Right ventricle myocardium inferior (tissue), 1 donor: ENCODE measurements around the gene ANTXR2. TPM values are rescaled to one million over a fixed set of nuclear protein-coding genes. Genes with fewer than 3 reads are reported as not detected.

Source experiments
- ATAC-seq: fragments of 200-7000 bp; cut with Tn5 transposase; one replicate; pipeline ENCODE4 v1.9.1; 2020; ENCODE audit warnings: mild to moderate bottlenecking, moderate library complexity
- DNase-seq: peaks from one replicate; pipeline ENCODE4 v3.0.0; 2021; ENCODE audit errors: missing footprints
- intact Hi-C: fragments of 100-400 bp; cut with DNase I; formaldehyde crosslinking; loops from one replicate; pipeline ENCODE4 v1.11.0; 2022
- total RNA-seq: library from RNA; stranded (reverse); fragmentation: NEBNext Ultra II Directional; extraction: Animal tissue kit (Norgen Biotek cat#: 25700); gene quantifications from one replicate; pipeline ENCODE4 v1.2.1, GENCODE V29; 2021
- donor health status: DM: no; HTN: yes; CAD: no; lungs with severe emphysema.

The ANTXR2 gene
- total RNA-seq, 1 donor from 2014 or later = 48.1 TPM

GRCh38 chr4:80036949-80037685 is 35.9 kb downstream of the ANTXR2 start:
- intact Hi-C loops = loop anchor here (2.0 kb wide), 1 partner anchor 36 kb away; the partner anchor contains the start of gene ANTXR2
- DNase-seq = no peak
- peak; percentile 97 for ATAC-seq

- no peak for ATAC-seq
- intact Hi-C loops = loop anchor here (2.0 kb wide), 1 partner anchor 36 kb away; the partner anchor contains the start of gene ANTXR2
- no peak for DNase-seq
These were observed 36.7 kb downstream of the ANTXR2 start for GRCh38 chr4:80036306-80036705.

- no peak for DNase-seq
- no peak for ATAC-seq
- intact Hi-C loops = no loop called here
These were observed 37.7 kb downstream of the ANTXR2 start for GRCh38 chr4:80035336-80035735.

- intact Hi-C loops = no loop called here
- ATAC-seq (no peak), DNase-seq (no peak)
These were observed 39.4 kb downstream of the ANTXR2 start for GRCh38 chr4:80033581-80033980.

GRCh38 chr4:80029364-80029763 is 43.7 kb downstream of the ANTXR2 start:
- DNase-seq (no peak), ATAC-seq (no peak)
- intact Hi-C loops = no loop called here

DNA sequence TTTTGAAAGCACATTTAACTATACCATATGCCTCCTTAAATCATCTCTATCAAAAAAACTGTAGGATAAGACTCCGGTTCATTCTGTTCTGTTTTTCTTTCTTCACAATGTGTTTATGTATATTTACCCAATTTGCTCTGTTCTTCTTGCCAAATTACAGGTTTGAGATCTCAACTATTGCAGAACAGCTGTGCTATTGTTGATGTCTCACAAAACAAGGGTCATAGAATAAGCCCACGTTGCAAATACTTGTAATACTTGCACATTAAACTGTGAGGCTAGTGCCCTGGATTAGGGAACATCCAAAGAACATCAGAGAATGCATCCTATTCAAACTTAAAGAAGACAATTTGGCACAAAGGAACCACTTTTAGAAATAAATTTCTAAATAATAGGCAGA is 45.4 kb downstream of the ANTXR2 start:
- DNase-seq = no peak
- intact Hi-C loops = no loop called here
- no peak for ATAC-seq

- ATAC-seq (no peak), DNase-seq (no peak)
- intact Hi-C loops = no loop called here
These were observed 46.9 kb downstream of the ANTXR2 start for GRCh38 chr4:80026100-80026499.

GRCh38 chr4:80024335-80024734 is 48.7 kb downstream of the ANTXR2 start:
- ATAC-seq (no peak), DNase-seq (no peak)
- intact Hi-C loops = no loop called here

GRCh38 chr4:80022282-80022681 is 50.7 kb downstream of the ANTXR2 start:
- DNase-seq (no peak), ATAC-seq (no peak)
- intact Hi-C loops = no loop called here

GRCh38 chr4:80017125-80017854 is 55.7 kb downstream of the ANTXR2 start:
- no peak for ATAC-seq
- intact Hi-C loops = no loop called here
- DNase-seq = no peak

DNA sequence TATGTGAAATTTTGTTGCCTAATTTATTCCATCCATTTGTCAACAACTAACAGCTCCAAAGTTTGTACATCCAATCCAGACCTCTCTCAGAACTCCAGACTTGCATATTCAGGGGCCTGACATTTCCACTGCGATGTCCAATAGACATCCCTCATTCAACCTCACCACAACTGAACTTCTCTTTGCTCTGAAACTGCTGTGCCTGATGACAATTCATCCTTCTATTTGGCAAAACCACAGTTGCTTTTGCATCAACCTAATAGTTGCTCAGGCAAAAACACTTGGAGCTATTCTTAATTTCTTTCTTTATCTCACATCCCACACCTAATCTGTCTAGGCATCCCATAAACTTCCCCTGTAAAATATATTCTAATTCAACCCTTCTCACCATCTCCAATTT is 56.5 kb downstream of the ANTXR2 start:
- ATAC-seq (no peak), DNase-seq (no peak)
- intact Hi-C loops = no loop called here

GRCh38 chr4:80015407-80016189 is 57.4 kb downstream of the ANTXR2 start:
- DNase-seq = no peak
- ATAC-seq = no peak
- intact Hi-C loops = no loop called here

DNA sequence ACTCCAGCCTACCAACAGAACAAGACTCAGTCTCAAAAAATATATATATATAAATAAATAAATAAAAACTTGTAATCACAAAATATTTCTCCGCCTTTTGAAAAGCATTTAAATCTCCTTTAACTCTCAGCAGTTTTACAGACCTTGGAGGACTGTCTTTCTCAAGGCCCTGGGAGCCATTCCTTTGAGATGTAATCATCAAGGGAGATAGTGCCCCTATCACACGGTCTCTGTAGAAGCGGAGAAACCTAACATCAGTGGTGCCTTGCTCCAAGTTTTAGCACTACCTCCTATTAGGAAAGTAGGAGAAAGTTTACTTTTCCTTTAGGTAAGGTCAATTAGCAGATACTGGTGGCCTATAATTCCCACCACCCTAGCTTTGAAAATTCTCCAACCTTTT is 58.5 kb downstream of the ANTXR2 start:
- DNase-seq = no peak
- ATAC-seq = no peak

GRCh38 chr4:80012291-80012690 is 60.7 kb downstream of the ANTXR2 start:
- no peak for DNase-seq
- intact Hi-C loops = no loop called here
- ATAC-seq = no peak

More for the DNA sequence above, 58.5 kb downstream of the ANTXR2 start:
- intact Hi-C loops = no loop called here

DNA sequence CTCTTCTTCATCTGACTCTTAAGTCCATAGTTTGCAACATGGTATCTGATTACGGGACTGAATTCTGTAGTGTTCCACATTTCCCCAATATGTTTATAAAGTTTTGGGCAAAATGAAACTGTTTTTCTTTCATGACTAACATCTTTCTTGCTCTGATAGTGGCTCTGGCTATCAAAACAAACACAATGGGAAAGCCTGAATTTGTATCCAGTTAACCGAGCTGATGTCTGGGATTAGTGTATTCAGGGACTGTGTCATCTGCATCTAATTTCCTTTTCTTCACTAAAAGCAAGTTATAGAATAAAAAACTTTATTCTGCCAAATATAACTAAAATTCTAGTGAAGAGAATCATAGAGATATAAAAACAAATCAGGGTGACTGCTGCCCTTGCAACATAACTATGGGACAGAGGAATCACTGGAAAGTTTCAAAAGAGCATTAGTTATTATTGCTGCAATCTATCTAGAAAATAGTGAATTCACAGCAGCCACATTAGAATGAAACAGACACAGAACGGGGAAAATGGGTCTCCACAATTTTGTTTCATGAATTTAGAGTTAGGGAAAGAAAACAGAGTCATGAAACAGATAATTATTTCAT is 61.3 kb downstream of the ANTXR2 start:
- no peak for DNase-seq
- intact Hi-C loops = no loop called here
- no peak for ATAC-seq

DNA sequence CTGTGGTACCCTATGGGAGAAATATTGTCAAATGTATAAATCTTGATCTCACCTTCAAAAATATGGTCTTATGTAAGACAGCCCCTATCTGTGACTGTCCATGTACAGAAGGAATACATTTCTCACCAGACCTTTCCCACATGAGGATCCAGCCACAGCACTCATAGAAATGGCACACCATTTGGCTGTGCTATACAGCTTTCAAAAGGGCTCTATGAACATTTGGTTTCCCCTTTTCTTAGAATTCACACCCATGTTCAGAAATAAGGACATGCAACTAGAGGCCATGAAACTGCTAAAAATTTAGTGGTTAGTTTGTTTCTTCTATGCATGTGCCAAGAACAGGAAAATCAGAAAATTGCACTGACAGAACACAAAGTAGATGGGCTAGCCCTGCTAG is 62.7 kb downstream of the ANTXR2 start:
- DNase-seq (no peak), ATAC-seq (no peak)
- intact Hi-C loops = no loop called here

DNA sequence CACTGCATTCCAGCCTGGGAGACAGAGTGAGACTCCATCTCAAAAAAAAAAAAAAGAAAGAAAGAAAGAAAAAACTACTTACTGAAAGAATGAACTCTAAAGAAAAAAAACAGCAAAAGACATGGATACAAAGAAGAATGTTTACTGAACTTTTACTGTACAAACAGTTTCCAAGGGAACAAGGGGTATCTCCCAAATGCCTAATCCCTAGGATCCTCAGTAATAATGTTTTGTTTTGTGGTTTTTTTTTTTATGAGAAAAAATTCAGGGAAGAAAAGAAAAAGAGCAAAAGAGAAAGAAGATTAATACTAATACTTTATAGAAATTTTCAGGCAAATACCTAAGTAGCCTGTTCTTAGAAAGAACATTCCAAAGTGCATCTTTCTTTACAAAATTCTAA is 63.2 kb downstream of the ANTXR2 start:
- intact Hi-C loops = no loop called here
- DNase-seq (no peak), ATAC-seq (no peak)

- DNase-seq (no peak), ATAC-seq (no peak)
- intact Hi-C loops = no loop called here
These were observed 64.1 kb downstream of the ANTXR2 start for GRCh38 chr4:80008971-80009370.

DNA sequence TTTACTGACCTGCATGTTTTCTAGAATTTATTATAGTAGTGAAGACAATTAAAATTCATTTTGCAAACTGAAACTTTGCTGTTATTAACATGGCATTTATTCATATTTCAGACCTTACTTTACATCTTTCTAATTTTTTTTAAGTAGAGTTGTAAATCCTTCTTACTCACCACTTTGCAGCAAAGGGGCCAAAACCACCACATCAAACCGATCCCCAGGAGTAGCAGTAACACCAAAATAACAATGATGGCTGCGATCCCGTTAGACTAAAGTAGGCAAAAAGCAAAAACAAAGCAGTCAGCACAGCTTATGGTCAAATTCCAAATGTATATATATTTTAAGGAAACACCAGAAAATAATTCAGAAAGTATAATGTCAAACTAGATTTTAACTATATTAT is 64.7 kb downstream of the ANTXR2 start:
- DNase-seq (no peak), ATAC-seq (no peak)
- intact Hi-C loops = no loop called here
